Sigmoid colon (tissue), 4 donors: Measurements from ENCODE around the gene SYNDIG1.

Source experiments
- POLR2A ChIP-seq, 2 donors: fragments of 450-650 bp; IDR thresholded peaks; one replicate each; pipeline ENCODE4 v1.6.1; 2016; ENCODE audit warnings: antibody characterized with exemption in 2 of 2, mild to moderate bottlenecking in 2 of 2, moderate library complexity in 2 of 2
- POLR2AphosphoS5 ChIP-seq, 4 donors: sonication (generic); formaldehyde crosslinking; IDR thresholded peaks; one replicate each; pipeline ENCODE4 v1.6.1; 2017; ENCODE audit warnings: antibody characterized with exemption in 4 of 4
- TF ChIP-seq, protein P1 (sequence below), 4 experiments: fragments of 450-650 bp in 3 of 4; fragments of 200-600 bp in 1 of 4; IDR thresholded peaks; one replicate each; pipeline ENCODE4 v1.5.1; 2016 to 2019; ENCODE audit warnings: antibody characterized with exemption in 4 of 4, mild to moderate bottlenecking in 3 of 4, moderate library complexity in 2 of 4

DNA sequence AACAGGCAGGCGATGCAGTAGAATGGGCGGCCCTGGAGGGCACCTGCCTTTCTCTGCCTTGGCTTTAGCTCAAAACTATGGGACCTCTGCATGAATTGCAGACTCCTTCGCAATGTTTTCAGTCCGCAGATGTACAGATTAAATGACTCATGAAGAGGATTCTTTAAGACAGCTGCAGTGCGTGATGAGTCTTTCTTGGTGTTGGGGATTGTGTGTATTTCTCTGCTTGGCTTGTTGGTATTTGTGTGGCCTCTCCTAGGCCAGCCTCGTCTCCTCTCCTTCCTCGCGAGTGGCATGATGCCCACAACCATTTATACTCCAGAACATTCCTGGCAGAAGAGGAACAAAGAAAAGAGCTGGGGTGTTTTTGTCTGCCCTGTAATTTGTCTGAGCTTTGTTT is 110.6 kb downstream of the SYNDIG1 start:
- TF ChIP-seq, protein P1, sequence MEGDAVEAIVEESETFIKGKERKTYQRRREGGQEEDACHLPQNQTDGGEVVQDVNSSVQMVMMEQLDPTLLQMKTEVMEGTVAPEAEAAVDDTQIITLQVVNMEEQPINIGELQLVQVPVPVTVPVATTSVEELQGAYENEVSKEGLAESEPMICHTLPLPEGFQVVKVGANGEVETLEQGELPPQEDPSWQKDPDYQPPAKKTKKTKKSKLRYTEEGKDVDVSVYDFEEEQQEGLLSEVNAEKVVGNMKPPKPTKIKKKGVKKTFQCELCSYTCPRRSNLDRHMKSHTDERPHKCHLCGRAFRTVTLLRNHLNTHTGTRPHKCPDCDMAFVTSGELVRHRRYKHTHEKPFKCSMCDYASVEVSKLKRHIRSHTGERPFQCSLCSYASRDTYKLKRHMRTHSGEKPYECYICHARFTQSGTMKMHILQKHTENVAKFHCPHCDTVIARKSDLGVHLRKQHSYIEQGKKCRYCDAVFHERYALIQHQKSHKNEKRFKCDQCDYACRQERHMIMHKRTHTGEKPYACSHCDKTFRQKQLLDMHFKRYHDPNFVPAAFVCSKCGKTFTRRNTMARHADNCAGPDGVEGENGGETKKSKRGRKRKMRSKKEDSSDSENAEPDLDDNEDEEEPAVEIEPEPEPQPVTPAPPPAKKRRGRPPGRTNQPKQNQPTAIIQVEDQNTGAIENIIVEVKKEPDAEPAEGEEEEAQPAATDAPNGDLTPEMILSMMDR (IDR thresholded peaks at IDR 0.05), result no peak
- TF ChIP-seq POLR2A (IDR thresholded peaks at IDR 0.05) (no peak), POLR2AphosphoS5 (IDR thresholded peaks at IDR 0.05) (no peak)
